Measurements from ENCODE around the gene CETP.
A peak's percentile ranks its signal among the peaks of the same experiment; 100 is the strongest.
"Not testable (repeated sequence)": the region's sequence is repeated elsewhere in the genome, so short reads cannot be mapped to it uniquely, and the experiment has no call there.

The CETP gene

GRCh38 chr16:56982695-56983094, 20.9 kb downstream of the CETP start:
- DNase-seq = no peak

GRCh38 chr16:56983211-56983751, 21.5 kb downstream of the CETP start:
- DNase-seq = no peak

- no peak for DNase-seq
Observed at GRCh38 chr16:56984639-56985038, 22.9 kb downstream of the CETP start.

GRCh38 chr16:56985288-56985961, 23.7 kb downstream of the CETP start:
- no peak for DNase-seq

GRCh38 chr16:56985962-56986360, 24.2 kb downstream of the CETP start:
- DNase-seq = no peak

- no peak for DNase-seq
Observed at GRCh38 chr16:56986361-56986760, 24.6 kb downstream of the CETP start.

- not testable (repeated sequence) for DNase-seq
Observed at GRCh38 chr16:56986908-56987307, 25.2 kb downstream of the CETP start.

- DNase-seq = no peak
Observed at GRCh38 chr16:56987692-56988091, 25.9 kb downstream of the CETP start.

GRCh38 chr16:56988161-56988947, 26.6 kb downstream of the CETP start:
- no peak for DNase-seq

GRCh38 chr16:56988948-56989945, 27.5 kb downstream of the CETP start, which contains the start of gene NLRC5:
TSS of gene NLRC5 (plus strand) at chr16:56989557. CDS start at chr16:57020713, 31,156 bp downstream.
- DNase-seq = peak; percentile 80

- DNase-seq = no peak
Observed at GRCh38 chr16:56989988-56990387, 28.2 kb downstream of the CETP start.

GRCh38 chr16:56990407-56991286, 28.9 kb downstream of the CETP start:
- no peak for DNase-seq

- not testable (repeated sequence) for DNase-seq
Observed at GRCh38 chr16:56992431-56992830, 30.7 kb downstream of the CETP start.

GRCh38 chr16:56993204-56993603, 31.5 kb downstream of the CETP start:
- DNase-seq = no peak

GRCh38 chr16:56994311-56994710, 32.6 kb downstream of the CETP start:
- no peak for DNase-seq

GRCh38 chr16:56995136-56995805, 33.5 kb downstream of the CETP start:
- no peak for DNase-seq

- DNase-seq = no peak
Observed at GRCh38 chr16:56997264-56997663, 35.5 kb downstream of the CETP start.

- no peak for DNase-seq
Observed at GRCh38 chr16:56997931-56998330, 36.2 kb downstream of the CETP start.

- no peak for DNase-seq
Observed at GRCh38 chr16:56998352-56998751, 36.6 kb downstream of the CETP start.

GRCh38 chr16:56998861-56999260, 37.1 kb downstream of the CETP start:
- no peak for DNase-seq

Data from effector CD8-positive, alpha-beta T cell (primary cell).